OCI-LY1 (cell line): ENCODE measurements around the gene MAP3K1.

Source experiments
- EZH2 ChIP-seq: fragments of 200-600 bp; sonication (generic), shearing (Covaris generic); IDR thresholded peaks from 2 replicates; pipeline ENCODE4 v1.8.0; 2017; ENCODE audit warnings: borderline replicate concordance, mixed run types, mild to moderate bottlenecking, antibody characterized with exemption, low read length, moderate library complexity, mixed read lengths
- TF ChIP-seq, protein P1 (sequence below): fragments of 200-600 bp; sonication (generic), shearing (Covaris generic); IDR thresholded peaks from 2 replicates; pipeline ENCODE4 v1.5.1; 2017; ENCODE audit warnings: mild to moderate bottlenecking, antibody characterized with exemption, low read length, moderate library complexity, mixed read lengths

GRCh38 chr5:56845904-56846480 is 30.6 kb downstream of the MAP3K1 start:
- TF ChIP-seq, protein P1, sequence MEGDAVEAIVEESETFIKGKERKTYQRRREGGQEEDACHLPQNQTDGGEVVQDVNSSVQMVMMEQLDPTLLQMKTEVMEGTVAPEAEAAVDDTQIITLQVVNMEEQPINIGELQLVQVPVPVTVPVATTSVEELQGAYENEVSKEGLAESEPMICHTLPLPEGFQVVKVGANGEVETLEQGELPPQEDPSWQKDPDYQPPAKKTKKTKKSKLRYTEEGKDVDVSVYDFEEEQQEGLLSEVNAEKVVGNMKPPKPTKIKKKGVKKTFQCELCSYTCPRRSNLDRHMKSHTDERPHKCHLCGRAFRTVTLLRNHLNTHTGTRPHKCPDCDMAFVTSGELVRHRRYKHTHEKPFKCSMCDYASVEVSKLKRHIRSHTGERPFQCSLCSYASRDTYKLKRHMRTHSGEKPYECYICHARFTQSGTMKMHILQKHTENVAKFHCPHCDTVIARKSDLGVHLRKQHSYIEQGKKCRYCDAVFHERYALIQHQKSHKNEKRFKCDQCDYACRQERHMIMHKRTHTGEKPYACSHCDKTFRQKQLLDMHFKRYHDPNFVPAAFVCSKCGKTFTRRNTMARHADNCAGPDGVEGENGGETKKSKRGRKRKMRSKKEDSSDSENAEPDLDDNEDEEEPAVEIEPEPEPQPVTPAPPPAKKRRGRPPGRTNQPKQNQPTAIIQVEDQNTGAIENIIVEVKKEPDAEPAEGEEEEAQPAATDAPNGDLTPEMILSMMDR: no peak
- no peak for TF ChIP-seq EZH2
